PC-9 (cell line): ENCODE measurements around the gene SGMS2. TPM values are rescaled to one million over a fixed set of nuclear protein-coding genes. Genes with fewer than 3 reads are reported as not detected.

ENCODE experiments used
- BruUV-seq: library from RNA; stranded (reverse); fragments of 400-500 nt; replicated peaks from 2 replicates; lab custom pipeline; 2021; lab: Mats Ljungman, UMichigan
- CTCF ChIA-PET: fragments of 300-600 bp; sonication (Branson Sonifier 250); formaldehyde crosslinking; loops from one replicate; lab custom pipeline; 2022; ENCODE audit warnings: antibody characterized with exemption; lab: Charles Lee
- POLR2A ChIA-PET: fragments of 300-600 bp; sonication (Branson Sonifier 250); formaldehyde crosslinking; loops from one replicate; lab custom pipeline; 2022; ENCODE audit warnings: antibody characterized with exemption; ENCODE audit not compliant: unreplicated experiment; lab: Charles Lee
- DNase-seq, 2 experiments: peaks; one replicate each; pipeline versions ENCODE4 v3.0.0 to v3.0.0-alpha.2; 2015 to 2022; ENCODE audit warnings: mixed read lengths in 1 of 2
- H2AFZ ChIP-seq: fragments of 200-600 bp; sonication (generic); 2 replicates; pipeline ENCODE4 v1.8.1; 2017; ENCODE audit warnings: antibody characterized with exemption
- H3F3A ChIP-seq: fragments of 200-600 bp; sonication (generic); 2 replicates; pipeline ENCODE4 v1.8.1; 2017; ENCODE audit warnings: antibody characterized with exemption, mild to moderate bottlenecking, low read depth; ENCODE audit not compliant: insufficient read depth
- H3K27ac ChIP-seq: fragments of 200-600 bp; sonication (generic); 2 replicates; pipeline ENCODE4 v1.6.1; 2016; ENCODE audit warnings: mixed run types
- H3K27me3 ChIP-seq: fragments of 200-600 bp; sonication (generic); 2 replicates; pipeline ENCODE4 v1.6.1; 2016; ENCODE audit warnings: low read depth, mixed run types; ENCODE audit not compliant: insufficient read depth
- H3K36me3 ChIP-seq: fragments of 200-600 bp; sonication (generic); 2 replicates; pipeline ENCODE4 v1.6.1; 2016; ENCODE audit warnings: low read depth, mixed run types
- H3K4me1 ChIP-seq: fragments of 200-600 bp; sonication (generic); replicated peaks from 2 replicates; pipeline ENCODE4 v1.6.1; 2016; ENCODE audit warnings: mixed run types; ENCODE audit not compliant: insufficient read depth
- H3K4me2 ChIP-seq: fragments of 200-600 bp; sonication (generic); 2 replicates; pipeline ENCODE4 v1.6.1; 2017; ENCODE audit warnings: mixed run types
- H3K4me3 ChIP-seq: fragments of 200-600 bp; sonication (generic); 2 replicates; pipeline ENCODE4 v1.6.1; 2016; ENCODE audit warnings: mixed run types
- H3K79me2 ChIP-seq: fragments of 200-600 bp; sonication (generic); 2 replicates; pipeline ENCODE4 v1.6.1; 2017; ENCODE audit warnings: low read depth, mixed run types
- H3K9me2 ChIP-seq: fragments of 200-600 bp; sonication (generic); 2 replicates; pipeline ENCODE4 v1.8.1; 2017; ENCODE audit warnings: mild to moderate bottlenecking; ENCODE audit not compliant: insufficient read depth
- H3K9me3 ChIP-seq: fragments of 200-600 bp; sonication (generic); 2 replicates; pipeline ENCODE4 v1.8.1; 2016; ENCODE audit warnings: low read depth; ENCODE audit not compliant: insufficient read depth
- H4K20me1 ChIP-seq: fragments of 200-600 bp; sonication (generic); 2 replicates; pipeline ENCODE4 v1.8.1; 2017; ENCODE audit not compliant: insufficient read depth
- EZH2 ChIP-seq: fragments of 200-600 bp; sonication (generic); IDR thresholded peaks from 2 replicates; pipeline ENCODE4 v1.8.0; 2017; ENCODE audit warnings: antibody characterized with exemption, low read depth
- intact Hi-C: fragments of 100-400 bp; cut with micrococcal nuclease; formaldehyde crosslinking; loops from one replicate; pipeline ENCODE4 v1.10.0; 2022; ENCODE audit not compliant: unreplicated experiment
- total RNA-seq: library from RNA; stranded (reverse); gene quantifications from 2 replicates; pipeline ENCODE4 v1.2.3, GENCODE V29; 2021
- TF ChIP-seq, protein P1 (sequence below): fragments of 200-600 bp; sonication (generic); conservative IDR thresholded peaks from 2 replicates; pipeline ENCODE4 v1.6.1; 2017; ENCODE audit warnings: mixed run types, antibody characterized with exemption, mild to moderate bottlenecking, moderate library complexity

SGMS2 gene
- total RNA-seq, 1 experiment from 2014 or later, result 17.0 TPM

DNA sequence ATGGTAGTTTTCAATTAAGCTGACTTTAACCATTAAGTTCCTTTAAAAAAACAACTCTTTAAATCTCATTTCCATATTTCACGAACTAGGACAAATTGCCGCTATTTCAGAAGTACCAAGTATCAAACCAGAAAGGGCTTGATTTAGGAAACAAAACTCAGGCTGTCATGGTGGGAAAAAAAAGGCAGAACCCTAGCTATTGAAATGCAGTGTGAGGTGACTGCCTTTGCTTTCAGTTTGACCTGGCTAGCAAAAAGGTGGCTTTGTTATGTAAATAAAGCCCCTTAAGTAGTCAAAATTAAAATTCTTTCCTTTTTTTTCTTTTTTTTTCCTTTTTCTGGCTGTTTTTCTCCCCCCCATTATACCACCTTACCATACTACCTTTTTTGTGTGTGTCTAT, 66.0 kb downstream of the SGMS2 start:
- BruUV-seq, result no TSS peak
- TF ChIP-seq, protein P1, sequence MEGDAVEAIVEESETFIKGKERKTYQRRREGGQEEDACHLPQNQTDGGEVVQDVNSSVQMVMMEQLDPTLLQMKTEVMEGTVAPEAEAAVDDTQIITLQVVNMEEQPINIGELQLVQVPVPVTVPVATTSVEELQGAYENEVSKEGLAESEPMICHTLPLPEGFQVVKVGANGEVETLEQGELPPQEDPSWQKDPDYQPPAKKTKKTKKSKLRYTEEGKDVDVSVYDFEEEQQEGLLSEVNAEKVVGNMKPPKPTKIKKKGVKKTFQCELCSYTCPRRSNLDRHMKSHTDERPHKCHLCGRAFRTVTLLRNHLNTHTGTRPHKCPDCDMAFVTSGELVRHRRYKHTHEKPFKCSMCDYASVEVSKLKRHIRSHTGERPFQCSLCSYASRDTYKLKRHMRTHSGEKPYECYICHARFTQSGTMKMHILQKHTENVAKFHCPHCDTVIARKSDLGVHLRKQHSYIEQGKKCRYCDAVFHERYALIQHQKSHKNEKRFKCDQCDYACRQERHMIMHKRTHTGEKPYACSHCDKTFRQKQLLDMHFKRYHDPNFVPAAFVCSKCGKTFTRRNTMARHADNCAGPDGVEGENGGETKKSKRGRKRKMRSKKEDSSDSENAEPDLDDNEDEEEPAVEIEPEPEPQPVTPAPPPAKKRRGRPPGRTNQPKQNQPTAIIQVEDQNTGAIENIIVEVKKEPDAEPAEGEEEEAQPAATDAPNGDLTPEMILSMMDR, result no peak
- TF ChIP-seq EZH2, result no peak
- Histone ChIP-seq H3K4me1 (peaks cover 7% of the 10 kb centered on the region), H3K27me3 (no peaks in the 10 kb centered on the region), H3K36me3 (no peaks in the 10 kb centered on the region), H3F3A (peaks cover 6% of the 10 kb centered on the region; the same call in 1 of the 2 replicates), H3K4me3 (no peak overlapping the region), H3K9me2 (no peaks in the 10 kb centered on the region), H3K9me3 (no peaks in the 10 kb centered on the region; the same call in 1 of the 2 replicates), H3K79me2 (no peaks in the 10 kb centered on the region), H3K27ac (no peak overlapping the region), H4K20me1 (no peaks in the 10 kb centered on the region), H3K4me2 (no peak overlapping the region), H2AFZ (no peak overlapping the region)
- no peak for DNase-seq
- ChIA-PET POLR2A (no interaction called here), CTCF (no interaction called here)
- intact Hi-C loops, result no loop called here

DNA sequence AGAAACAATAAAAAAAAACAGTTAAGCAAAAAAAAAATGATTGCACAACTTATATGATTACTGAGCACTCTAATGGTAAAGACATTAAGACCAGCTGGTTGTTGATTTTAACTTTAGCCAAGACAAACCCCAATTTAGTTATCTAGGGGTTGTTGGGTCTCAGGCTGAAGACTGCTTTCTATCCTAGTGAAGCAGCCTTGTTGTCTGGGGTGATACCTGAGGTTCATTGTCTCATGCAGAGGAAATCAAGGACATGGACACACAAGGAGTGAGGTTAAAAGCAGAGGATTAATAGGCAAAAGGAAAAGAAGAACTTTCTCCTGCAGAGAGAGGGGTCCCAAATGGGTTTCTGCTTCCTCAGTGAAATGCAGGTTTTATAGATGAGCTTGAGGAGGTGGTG, 66.6 kb downstream of the SGMS2 start:
- H3F3A ChIP-seq, result peaks cover 8% of the 10 kb centered on the region; the same call in 1 of the 2 replicates
- H3K79me2 ChIP-seq, result no peaks in the 10 kb centered on the region
- H3K36me3 ChIP-seq, result no peaks in the 10 kb centered on the region
- H3K9me2 ChIP-seq, result no peaks in the 10 kb centered on the region
- no peak overlapping the region for H3K27ac ChIP-seq
- H3K9me3 ChIP-seq, result no peaks in the 10 kb centered on the region; the same call in 1 of the 2 replicates
- peaks cover 9% of the 10 kb centered on the region for H3K4me1 ChIP-seq
- no peaks in the 10 kb centered on the region for H4K20me1 ChIP-seq
- intact Hi-C loops, result no loop called here
- no peaks in the 10 kb centered on the region for H3K27me3 ChIP-seq
- TF ChIP-seq EZH2, result no peak
- TF ChIP-seq, protein P1, result no peak
- DNase-seq, result no peak
- no peak overlapping the region for H2AFZ ChIP-seq
- POLR2A ChIA-PET, result no interaction called here
- no peak overlapping the region for H3K4me3 ChIP-seq
- CTCF ChIA-PET, result no interaction called here
- no peak overlapping the region for H3K4me2 ChIP-seq
- BruUV-seq, result no TSS peak

DNA sequence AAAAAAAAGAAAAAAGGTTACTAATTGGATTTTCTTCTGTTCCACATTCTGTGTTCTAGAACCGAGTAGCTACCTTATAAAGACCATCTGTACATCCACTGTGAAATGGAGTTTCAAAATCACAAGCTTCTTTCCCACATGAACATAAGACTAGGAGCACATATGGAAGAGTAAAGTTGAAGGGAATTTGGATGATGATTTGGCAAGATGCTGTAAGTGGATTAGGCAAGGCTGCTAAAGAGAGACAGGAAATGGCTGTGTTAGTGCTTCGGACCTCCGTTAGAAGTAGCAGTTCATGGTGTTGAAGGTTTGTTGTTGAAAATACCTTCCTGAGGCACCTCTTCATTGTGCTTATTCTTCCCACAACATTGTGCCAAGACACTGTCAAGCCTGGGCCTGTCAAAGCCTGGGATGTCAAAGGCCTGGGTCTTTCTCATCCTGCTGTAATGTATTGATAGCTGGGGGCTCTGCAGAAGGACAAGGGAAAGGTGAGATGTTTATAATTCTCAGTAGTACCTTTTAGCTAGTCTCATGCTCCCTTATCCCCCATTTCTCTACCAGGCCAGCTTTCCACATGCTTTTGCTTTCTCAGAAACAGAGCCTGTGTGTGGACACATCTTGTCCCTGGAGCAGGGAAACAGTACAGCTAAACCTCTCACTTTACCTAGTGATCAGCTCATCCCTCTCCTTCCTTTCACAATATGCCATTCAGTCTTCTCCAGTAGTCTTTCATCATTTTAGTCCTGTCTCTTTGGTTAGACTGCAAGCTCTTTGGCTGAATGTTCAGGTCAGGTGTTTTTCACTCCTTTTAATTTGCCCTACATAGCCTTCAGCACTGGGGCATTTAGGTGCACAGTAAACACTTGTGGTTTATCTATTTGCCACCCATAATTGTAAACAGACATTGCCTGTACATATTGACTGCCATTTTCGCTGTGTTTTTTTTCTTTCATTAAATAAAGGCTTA, 68.7 kb downstream of the SGMS2 start:
- no TSS peak for BruUV-seq
- ChIA-PET CTCF (no interaction called here), POLR2A (no interaction called here)
- TF ChIP-seq EZH2, result no peak
- TF ChIP-seq, protein P1, result no peak
- Histone ChIP-seq H2AFZ (no peak overlapping the region), H3K27ac (no peak overlapping the region), H3K9me3 (no peaks in the 10 kb centered on the region; the same call in 1 of the 2 replicates), H3K4me3 (no peak overlapping the region), H3K27me3 (no peaks in the 10 kb centered on the region), H3F3A (peaks cover 17% of the 10 kb centered on the region; the same call in 1 of the 2 replicates), H3K4me1 (peaks cover 26% of the 10 kb centered on the region), H3K4me2 (no peak overlapping the region), H3K9me2 (no peaks in the 10 kb centered on the region), H4K20me1 (no peaks in the 10 kb centered on the region), H3K79me2 (0 out of 2 replicates have a peak, but pooled peaks cover 2% of the 10 kb centered on the region), H3K36me3 (no peaks in the 10 kb centered on the region)
- DNase-seq, result no peak
- intact Hi-C loops, result no loop called here
